PC-9 (cell line): ENCODE measurements around the gene PCDH15. TPM values are rescaled to one million over a fixed set of nuclear protein-coding genes. Genes with fewer than 3 reads are reported as not detected.

ENCODE experiments used
- BruUV-seq: library from RNA; stranded (reverse); fragments of 400-500 nt; replicated peaks from 2 replicates; lab custom pipeline; 2021; lab: Mats Ljungman, UMichigan
- CTCF ChIA-PET: fragments of 300-600 bp; sonication (Branson Sonifier 250); formaldehyde crosslinking; loops from one replicate; lab custom pipeline; 2022; ENCODE audit warnings: antibody characterized with exemption; lab: Charles Lee
- POLR2A ChIA-PET: fragments of 300-600 bp; sonication (Branson Sonifier 250); formaldehyde crosslinking; loops from one replicate; lab custom pipeline; 2022; ENCODE audit warnings: antibody characterized with exemption; ENCODE audit not compliant: unreplicated experiment; lab: Charles Lee
- DNase-seq, 2 experiments: peaks; one replicate each; pipeline versions ENCODE4 v3.0.0 to v3.0.0-alpha.2; 2015 to 2022; ENCODE audit warnings: mixed read lengths in 1 of 2
- H2AFZ ChIP-seq: fragments of 200-600 bp; sonication (generic); 2 replicates; pipeline ENCODE4 v1.8.1; 2017; ENCODE audit warnings: antibody characterized with exemption
- H3F3A ChIP-seq: fragments of 200-600 bp; sonication (generic); 2 replicates; pipeline ENCODE4 v1.8.1; 2017; ENCODE audit warnings: antibody characterized with exemption, mild to moderate bottlenecking, low read depth; ENCODE audit not compliant: insufficient read depth
- H3K27ac ChIP-seq: fragments of 200-600 bp; sonication (generic); 2 replicates; pipeline ENCODE4 v1.6.1; 2016; ENCODE audit warnings: mixed run types
- H3K27me3 ChIP-seq: fragments of 200-600 bp; sonication (generic); 2 replicates; pipeline ENCODE4 v1.6.1; 2016; ENCODE audit warnings: low read depth, mixed run types; ENCODE audit not compliant: insufficient read depth
- H3K36me3 ChIP-seq: fragments of 200-600 bp; sonication (generic); 2 replicates; pipeline ENCODE4 v1.6.1; 2016; ENCODE audit warnings: low read depth, mixed run types
- H3K4me1 ChIP-seq: fragments of 200-600 bp; sonication (generic); replicated peaks from 2 replicates; pipeline ENCODE4 v1.6.1; 2016; ENCODE audit warnings: mixed run types; ENCODE audit not compliant: insufficient read depth
- H3K4me2 ChIP-seq: fragments of 200-600 bp; sonication (generic); 2 replicates; pipeline ENCODE4 v1.6.1; 2017; ENCODE audit warnings: mixed run types
- H3K4me3 ChIP-seq: fragments of 200-600 bp; sonication (generic); 2 replicates; pipeline ENCODE4 v1.6.1; 2016; ENCODE audit warnings: mixed run types
- H3K79me2 ChIP-seq: fragments of 200-600 bp; sonication (generic); 2 replicates; pipeline ENCODE4 v1.6.1; 2017; ENCODE audit warnings: low read depth, mixed run types
- H3K9me2 ChIP-seq: fragments of 200-600 bp; sonication (generic); 2 replicates; pipeline ENCODE4 v1.8.1; 2017; ENCODE audit warnings: mild to moderate bottlenecking; ENCODE audit not compliant: insufficient read depth
- H3K9me3 ChIP-seq: fragments of 200-600 bp; sonication (generic); 2 replicates; pipeline ENCODE4 v1.8.1; 2016; ENCODE audit warnings: low read depth; ENCODE audit not compliant: insufficient read depth
- H4K20me1 ChIP-seq: fragments of 200-600 bp; sonication (generic); 2 replicates; pipeline ENCODE4 v1.8.1; 2017; ENCODE audit not compliant: insufficient read depth
- EZH2 ChIP-seq: fragments of 200-600 bp; sonication (generic); IDR thresholded peaks from 2 replicates; pipeline ENCODE4 v1.8.0; 2017; ENCODE audit warnings: antibody characterized with exemption, low read depth
- intact Hi-C: fragments of 100-400 bp; cut with micrococcal nuclease; formaldehyde crosslinking; loops from one replicate; pipeline ENCODE4 v1.10.0; 2022; ENCODE audit not compliant: unreplicated experiment
- total RNA-seq: library from RNA; stranded (reverse); gene quantifications from 2 replicates; pipeline ENCODE4 v1.2.3, GENCODE V29; 2021
- TF ChIP-seq, protein P1 (sequence below): fragments of 200-600 bp; sonication (generic); conservative IDR thresholded peaks from 2 replicates; pipeline ENCODE4 v1.6.1; 2017; ENCODE audit warnings: mixed run types, antibody characterized with exemption, mild to moderate bottlenecking, moderate library complexity

PCDH15 gene
- total RNA-seq, 1 experiment from 2014 or later, result not detected

DNA sequence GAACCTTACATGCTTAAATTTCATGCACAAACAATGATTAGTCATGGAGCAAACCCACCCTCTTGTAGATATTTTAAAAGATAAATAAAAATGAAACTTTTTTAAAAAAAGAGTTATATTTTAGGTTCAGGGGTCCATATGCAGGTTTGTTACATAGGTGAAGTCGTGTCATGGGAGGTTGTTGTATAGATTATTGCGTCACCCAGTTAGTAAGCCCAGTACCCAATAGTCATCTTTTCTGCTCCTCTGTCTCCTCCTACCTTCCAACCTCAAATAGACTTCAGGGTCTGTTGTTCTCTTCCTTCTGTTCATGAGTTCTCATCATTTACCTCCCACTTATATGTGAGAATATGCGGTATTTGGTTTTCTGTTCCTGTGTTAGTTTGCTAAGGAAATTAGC lies 486.6 kb downstream of the PCDH15 start:
- no peaks in the 10 kb centered on the region for H4K20me1 ChIP-seq
- H3K9me3 ChIP-seq, result no peaks in the 10 kb centered on the region
- intact Hi-C loops, result no loop called here
- CTCF ChIA-PET, result no interaction called here
- no peak for TF ChIP-seq EZH2
- TF ChIP-seq, protein P1, sequence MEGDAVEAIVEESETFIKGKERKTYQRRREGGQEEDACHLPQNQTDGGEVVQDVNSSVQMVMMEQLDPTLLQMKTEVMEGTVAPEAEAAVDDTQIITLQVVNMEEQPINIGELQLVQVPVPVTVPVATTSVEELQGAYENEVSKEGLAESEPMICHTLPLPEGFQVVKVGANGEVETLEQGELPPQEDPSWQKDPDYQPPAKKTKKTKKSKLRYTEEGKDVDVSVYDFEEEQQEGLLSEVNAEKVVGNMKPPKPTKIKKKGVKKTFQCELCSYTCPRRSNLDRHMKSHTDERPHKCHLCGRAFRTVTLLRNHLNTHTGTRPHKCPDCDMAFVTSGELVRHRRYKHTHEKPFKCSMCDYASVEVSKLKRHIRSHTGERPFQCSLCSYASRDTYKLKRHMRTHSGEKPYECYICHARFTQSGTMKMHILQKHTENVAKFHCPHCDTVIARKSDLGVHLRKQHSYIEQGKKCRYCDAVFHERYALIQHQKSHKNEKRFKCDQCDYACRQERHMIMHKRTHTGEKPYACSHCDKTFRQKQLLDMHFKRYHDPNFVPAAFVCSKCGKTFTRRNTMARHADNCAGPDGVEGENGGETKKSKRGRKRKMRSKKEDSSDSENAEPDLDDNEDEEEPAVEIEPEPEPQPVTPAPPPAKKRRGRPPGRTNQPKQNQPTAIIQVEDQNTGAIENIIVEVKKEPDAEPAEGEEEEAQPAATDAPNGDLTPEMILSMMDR, result no peak
- H3K4me2 ChIP-seq, result no peak overlapping the region
- H3K4me1 ChIP-seq, result no peaks in the 10 kb centered on the region
- no peaks in the 10 kb centered on the region for H3F3A ChIP-seq
- DNase-seq, result no peak
- no peak overlapping the region for H3K4me3 ChIP-seq
- no peaks in the 10 kb centered on the region for H3K79me2 ChIP-seq
- no peak overlapping the region for H2AFZ ChIP-seq
- no peaks in the 10 kb centered on the region for H3K27me3 ChIP-seq
- POLR2A ChIA-PET, result no interaction called here
- no peaks in the 10 kb centered on the region for H3K36me3 ChIP-seq
- BruUV-seq, result no TSS peak
- no peaks in the 10 kb centered on the region for H3K9me2 ChIP-seq
- no peak overlapping the region for H3K27ac ChIP-seq

DNA sequence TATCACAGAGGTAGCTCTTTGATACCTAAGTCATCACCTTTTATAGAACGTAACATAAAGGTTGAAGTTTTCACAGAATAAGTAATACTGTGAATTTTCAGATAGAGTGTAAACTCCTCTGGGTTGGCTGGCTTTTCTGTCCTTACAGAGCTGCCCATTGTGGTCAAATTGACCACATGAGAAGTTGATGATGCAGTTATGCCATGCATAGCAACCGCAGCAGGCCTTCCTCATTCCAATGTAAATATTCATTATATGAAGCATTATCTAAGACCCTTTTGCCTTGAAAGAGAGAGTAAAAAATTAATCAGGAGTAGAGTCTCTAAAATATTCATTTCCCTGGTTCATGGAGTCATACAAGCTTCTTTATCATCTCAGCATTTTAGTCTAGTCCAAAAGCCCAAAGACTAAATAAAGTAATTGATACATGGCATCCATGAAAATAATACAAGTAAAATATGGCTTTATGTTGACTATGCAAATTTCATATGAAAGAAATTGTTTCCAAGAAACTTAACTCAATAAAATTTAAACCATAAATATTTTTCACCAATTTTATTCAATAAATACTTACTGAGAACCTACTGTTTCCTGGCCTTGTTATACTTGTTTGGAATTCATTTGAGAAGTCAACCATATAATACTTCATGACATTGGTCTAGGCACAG lies 516.4 kb downstream of the PCDH15 start:
- Histone ChIP-seq H3K27me3 (no peaks in the 10 kb centered on the region), H3K9me2 (0 out of 2 replicates have a peak, but pooled peaks cover 7% of the 10 kb centered on the region), H3F3A (no peaks in the 10 kb centered on the region; the same call in 1 of the 2 replicates), H3K4me2 (no peak overlapping the region), H4K20me1 (no peaks in the 10 kb centered on the region), H3K36me3 (no peaks in the 10 kb centered on the region), H3K9me3 (no peaks in the 10 kb centered on the region), H3K4me3 (no peak overlapping the region), H3K4me1 (no peaks in the 10 kb centered on the region), H2AFZ (no peak overlapping the region), H3K79me2 (no peaks in the 10 kb centered on the region), H3K27ac (no peak overlapping the region)
- ChIA-PET CTCF (no interaction called here), POLR2A (no interaction called here)
- BruUV-seq, result no TSS peak
- intact Hi-C loops, result no loop called here
- DNase-seq, result peak; percentile 17 to 56
- TF ChIP-seq EZH2, result no peak
- TF ChIP-seq, protein P1, result no peak

DNA sequence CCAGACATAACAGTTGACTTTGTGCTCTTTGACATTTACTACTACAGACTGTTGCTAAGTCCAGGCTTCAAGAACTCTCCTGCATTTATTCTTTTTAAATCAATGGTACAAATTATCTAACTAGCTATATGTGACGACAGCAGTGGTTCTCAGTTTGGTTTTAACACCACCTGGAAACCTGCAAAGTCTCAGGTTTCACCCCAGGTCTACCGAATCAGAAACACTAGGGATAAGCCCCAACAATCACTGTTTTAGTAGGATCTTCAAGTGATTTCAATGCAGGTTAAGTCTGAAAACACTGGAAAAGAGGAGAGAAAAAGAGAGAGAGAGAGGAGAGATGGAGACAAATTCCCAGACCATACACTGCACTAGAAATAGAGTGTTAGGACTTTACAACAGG lies 519.0 kb downstream of the PCDH15 start:
- H3K4me1 ChIP-seq, result no peaks in the 10 kb centered on the region
- BruUV-seq, result no TSS peak
- POLR2A ChIA-PET, result no interaction called here
- H3K27me3 ChIP-seq, result no peaks in the 10 kb centered on the region
- no peak for DNase-seq
- H3F3A ChIP-seq, result no peaks in the 10 kb centered on the region; the same call in 1 of the 2 replicates
- CTCF ChIA-PET, result no interaction called here
- H3K36me3 ChIP-seq, result no peaks in the 10 kb centered on the region
- intact Hi-C loops, result no loop called here
- TF ChIP-seq, protein P1, result no peak
- no peak for TF ChIP-seq EZH2
- H3K9me3 ChIP-seq, result no peaks in the 10 kb centered on the region
- no peaks in the 10 kb centered on the region for H3K79me2 ChIP-seq
- H3K4me3 ChIP-seq, result no peak overlapping the region
- 0 out of 2 replicates have a peak, but pooled peaks cover 7% of the 10 kb centered on the region for H3K9me2 ChIP-seq
- H3K4me2 ChIP-seq, result no peak overlapping the region
- no peak overlapping the region for H2AFZ ChIP-seq
- no peak overlapping the region for H3K27ac ChIP-seq
- H4K20me1 ChIP-seq, result no peaks in the 10 kb centered on the region
